ENCODE results near the gene TEDC2. TPM values are rescaled to one million over a fixed set of nuclear protein-coding genes. Genes with fewer than 3 reads are reported as not detected.
A peak's percentile ranks its signal among the peaks of the same experiment; 100 is the strongest.

TEDC2 gene
- total RNA-seq, 1 donor from 2014 or later = 1.5 TPM

GRCh38 chr16:2466667-2467527, 7.0 kb downstream of the TEDC2 start:
- DNase-seq (ENCODE audit: low spot score) = peak; percentile 42

- DNase-seq (ENCODE audit: low spot score) = no peak
Observed at GRCh38 chr16:2467528-2468232, 7.8 kb downstream of the TEDC2 start.

DNA sequence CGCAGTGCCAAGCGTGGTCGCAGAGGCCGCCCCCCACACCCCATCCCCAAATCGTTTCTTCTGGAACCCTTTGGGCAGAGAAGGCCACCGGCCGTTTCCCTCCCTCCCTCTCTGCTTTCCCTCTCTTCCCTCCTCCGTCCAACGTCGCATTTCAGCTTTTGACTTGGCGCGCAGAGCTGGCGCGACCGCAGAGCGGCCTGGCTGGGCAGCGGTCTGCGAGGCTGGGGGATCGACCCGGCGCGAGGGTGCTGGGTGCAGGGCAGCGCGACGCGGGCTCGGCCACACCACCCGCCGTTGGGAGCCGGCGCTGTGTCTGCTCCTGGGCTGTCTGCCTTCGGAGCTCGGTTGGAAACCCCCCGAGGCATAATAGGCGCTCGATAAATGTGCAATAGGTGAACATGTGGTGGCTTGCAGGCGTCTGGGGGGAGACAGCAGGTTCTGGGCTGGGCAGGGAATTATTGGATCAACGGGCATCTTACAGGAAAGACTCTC, 8.4 kb downstream of the TEDC2 start:
- DNase-seq (ENCODE audit: low spot score) = no peak

DNA sequence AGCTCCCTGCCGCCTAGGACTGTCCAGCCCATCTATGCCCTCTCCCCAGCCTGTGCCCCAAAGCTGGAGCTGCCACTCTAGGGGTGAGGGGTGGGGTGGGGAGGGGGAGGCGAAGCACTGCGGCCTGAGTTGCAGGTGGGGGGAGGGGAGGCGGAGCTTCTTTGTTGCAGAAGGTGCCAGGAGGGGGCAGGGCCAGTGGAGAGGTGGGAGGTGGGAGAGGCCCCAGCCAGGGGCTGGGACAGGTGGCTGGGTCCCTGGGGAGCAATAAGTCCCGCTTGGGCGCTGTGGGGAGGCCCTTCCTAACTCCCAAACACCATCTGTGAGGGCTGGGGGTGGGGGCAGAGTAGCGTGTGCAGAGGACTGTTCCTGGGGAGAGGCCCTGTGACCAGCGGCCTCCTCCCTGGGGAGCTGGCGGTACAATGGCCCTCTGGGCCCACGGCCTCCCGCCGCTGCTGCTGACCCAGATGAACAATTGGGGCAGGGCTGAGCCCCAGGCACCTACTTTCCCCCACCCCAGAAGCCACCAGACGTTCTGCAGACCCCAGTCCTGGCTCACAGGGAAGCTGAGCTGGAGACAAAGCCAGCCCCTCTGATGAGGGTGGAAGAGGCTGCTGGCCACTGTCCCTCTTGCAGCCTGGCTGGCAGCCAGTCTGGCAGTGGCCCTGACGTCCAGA, 9.0 kb downstream of the TEDC2 start:
- DNase-seq (ENCODE audit: low spot score) = no peak

GRCh38 chr16:2469399-2470233, 9.7 kb downstream of the TEDC2 start:
- DNase-seq (ENCODE audit: low spot score) = no peak

GRCh38 chr16:2470234-2470601, 10.3 kb downstream of the TEDC2 start:
- no peak for DNase-seq (ENCODE audit: low spot score)

DNA sequence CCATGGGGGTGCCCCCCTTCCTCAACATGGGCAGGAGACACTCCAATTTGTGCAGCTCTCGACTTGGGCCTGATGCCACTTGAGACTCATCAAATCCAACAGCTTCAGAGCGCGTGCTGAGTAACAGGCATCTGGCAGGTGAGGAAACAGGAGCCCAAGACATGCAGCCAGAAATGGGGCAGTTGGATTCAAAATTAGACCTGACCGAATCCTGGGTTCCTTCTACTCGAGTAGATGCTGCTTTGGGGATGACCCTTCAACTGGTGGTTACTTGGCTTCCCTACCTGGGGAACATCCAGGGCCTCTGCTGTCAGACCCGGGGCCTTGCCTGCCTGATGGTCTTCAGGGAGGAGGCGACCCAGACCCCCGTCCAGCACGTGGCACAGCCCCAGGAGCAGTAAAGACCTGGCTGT, 10.7 kb downstream of the TEDC2 start:
- DNase-seq (ENCODE audit: low spot score) = no peak

DNA sequence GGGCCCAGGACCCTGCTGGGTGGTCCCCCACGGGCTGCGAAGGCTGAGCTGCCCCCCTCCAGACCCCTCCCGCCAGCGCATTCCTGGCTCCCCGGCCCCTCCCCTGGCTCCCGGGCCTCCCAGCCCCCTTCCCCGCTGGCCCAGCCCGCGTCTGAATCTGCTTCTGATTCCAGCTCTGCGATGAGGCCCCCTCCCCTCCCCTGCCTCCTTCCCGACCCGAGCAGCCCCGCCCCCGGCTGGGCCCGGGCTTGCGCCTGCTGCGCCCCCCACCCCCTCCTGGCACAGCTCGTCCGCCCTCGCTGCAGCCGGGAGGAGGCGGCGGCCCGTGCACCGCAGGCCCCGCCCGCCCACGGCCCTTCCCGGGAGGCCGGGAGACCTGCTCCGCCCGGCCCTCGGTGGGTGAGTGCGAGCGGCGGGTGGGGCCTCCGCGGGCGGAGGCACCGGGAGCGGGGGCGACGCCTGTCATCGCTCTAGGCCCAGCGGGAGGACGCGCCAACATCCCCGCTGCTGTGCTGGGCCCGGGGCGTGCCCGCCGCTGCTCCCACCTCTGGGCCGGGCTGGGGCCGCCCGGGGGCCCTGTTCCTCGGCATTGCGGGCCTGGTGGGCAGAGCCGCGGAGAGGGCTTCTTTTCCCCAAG, 11.2 kb downstream of the TEDC2 start, which contains the start of gene NTN3:
Gene NTN3, plus strand, starts transcription at position 282 of the 637 bp plus-strand sequence. CDS start 405 bp downstream, outside the sequence.
- DNase-seq (ENCODE audit: low spot score) = no peak

GRCh38 chr16:2471653-2472487, 12.0 kb downstream of the TEDC2 start:
- no peak for DNase-seq (ENCODE audit: low spot score)

DNA sequence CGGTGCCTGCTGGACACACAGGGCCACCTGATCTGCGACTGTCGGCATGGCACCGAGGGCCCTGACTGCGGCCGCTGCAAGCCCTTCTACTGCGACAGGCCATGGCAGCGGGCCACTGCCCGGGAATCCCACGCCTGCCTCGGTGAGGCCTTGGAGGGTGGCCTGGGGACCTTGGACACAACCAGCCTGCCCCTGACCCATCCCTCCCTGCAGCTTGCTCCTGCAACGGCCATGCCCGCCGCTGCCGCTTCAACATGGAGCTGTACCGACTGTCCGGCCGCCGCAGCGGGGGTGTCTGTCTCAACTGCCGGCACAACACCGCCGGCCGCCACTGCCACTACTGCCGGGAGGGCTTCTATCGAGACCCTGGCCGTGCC, 12.6 kb downstream of the TEDC2 start:
- no peak for DNase-seq (ENCODE audit: low spot score)

DNA sequence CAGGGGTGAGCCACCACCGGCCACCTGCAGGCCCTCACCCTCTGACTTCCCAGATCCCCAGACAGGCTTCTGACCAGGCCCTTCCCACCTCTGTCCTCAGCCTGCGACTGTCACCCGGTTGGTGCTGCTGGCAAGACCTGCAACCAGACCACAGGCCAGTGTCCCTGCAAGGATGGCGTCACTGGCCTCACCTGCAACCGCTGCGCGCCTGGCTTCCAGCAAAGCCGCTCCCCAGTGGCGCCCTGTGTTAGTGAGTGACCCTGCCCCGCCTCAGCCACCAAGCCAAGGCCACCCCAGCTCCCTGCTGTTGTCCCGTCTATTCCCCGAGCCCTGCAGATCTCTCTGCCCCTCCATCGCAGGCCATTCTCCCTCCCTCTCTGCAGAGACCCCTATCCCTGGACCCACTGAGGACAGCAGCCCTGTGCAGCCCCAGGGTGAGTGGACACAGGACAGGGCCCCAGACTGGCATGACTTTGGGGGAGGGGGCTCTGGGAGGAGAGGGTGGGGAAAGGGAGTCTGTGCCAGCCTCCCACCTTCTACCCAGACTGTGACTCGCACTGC, 13.1 kb downstream of the TEDC2 start:
- DNase-seq (ENCODE audit: low spot score) = no peak

DNA sequence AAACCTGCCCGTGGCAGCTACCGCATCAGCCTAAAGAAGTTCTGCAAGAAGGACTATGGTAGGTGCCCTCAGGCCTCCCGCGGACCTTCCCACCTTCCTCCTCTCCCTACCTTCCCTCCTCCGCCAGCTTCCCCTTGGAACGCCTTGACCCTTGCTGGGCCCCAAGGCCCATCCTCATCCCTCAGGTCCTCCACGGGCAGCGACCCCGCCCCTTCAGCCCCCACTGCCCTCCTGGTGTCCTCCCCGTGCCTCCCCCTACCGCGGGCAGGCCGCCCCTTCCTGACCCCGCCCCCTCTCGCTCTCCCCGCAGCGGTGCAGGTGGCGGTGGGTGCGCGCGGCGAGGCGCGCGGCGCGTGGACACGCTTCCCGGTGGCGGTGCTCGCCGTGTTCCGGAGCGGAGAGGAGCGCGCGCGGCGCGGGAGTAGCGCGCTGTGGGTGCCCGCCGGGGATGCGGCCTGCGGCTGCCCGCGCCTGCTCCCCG, 13.6 kb downstream of the TEDC2 start:
- DNase-seq (ENCODE audit: low spot score) = no peak

DNA sequence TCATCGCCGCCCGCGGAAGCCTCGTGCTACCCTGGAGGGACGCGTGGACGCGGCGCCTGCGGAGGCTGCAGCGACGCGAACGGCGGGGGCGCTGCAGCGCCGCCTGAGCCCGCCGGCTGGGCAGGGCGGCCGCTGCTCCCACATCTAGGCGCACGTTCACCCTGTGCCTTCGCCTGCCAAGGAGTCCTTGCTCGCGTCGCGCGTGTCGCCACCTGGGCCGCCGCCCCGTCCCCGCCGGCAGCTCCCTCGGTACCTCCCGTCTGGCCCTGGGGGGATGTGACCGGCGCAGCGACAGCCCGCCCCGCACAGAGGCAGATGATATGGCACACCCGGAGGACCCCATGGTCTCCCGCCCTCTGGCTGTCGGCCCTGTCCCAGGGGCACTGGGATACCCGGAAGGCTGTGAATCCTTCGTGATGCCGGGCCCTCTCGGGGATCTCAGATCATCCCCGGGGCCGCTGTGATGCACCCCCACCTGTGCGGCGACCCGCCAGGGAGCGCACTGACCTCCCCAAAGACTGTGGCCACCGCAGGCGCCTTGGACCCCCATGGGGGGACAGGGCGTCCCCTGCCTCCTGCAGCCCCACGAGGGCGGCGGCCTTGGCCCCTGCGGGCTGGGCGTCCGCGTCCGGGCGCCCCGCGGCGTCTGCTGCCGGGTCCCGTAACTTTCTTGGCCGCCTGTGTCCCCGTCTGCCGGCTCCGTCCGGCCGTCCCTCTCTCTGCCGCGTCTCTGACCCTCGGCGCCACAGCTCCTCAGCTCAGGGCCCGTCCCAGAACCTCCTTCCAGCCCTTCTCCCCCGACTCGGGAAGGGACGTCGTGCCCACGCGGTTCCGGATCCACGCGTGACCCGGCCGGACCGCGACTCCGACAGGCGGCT, 14.3 kb downstream of the TEDC2 start:
- DNase-seq (ENCODE audit: low spot score) = peak; percentile 46

DNA sequence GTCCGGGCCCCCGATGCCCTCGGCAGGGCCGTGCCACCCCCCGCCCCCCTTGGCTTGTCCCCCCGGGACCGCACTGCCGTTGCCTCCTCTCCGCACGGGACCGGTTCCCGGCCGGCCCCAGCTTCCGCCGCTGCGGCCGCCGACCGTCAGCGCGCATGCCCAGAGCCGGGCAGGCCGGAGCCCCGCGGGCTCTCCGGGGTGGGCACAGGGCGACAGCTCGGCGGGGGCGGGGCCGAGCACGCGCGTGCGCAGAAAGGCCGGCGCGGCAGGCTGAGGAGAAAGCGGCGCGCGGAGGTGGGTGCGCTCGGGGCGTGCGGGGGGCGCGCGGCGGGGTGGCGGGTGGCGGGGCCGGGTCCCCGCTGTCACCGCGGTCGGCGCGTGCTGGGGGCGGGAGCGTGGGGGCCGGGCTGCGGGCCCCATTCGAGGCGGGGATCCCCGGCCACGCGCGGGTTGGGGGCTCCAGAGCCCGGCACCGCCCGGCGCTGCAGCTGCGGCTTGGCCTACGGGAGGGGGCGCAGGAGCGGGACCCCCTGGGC, 15.0 kb downstream of the TEDC2 start, which contains the start of gene TBC1D24:
Gene TBC1D24, plus strand, starts transcription at position 251 of the 536 bp plus-strand sequence. CDS start 21,022 bp downstream, outside the sequence.
- peak; percentile 88 for DNase-seq (ENCODE audit: low spot score)

DNA sequence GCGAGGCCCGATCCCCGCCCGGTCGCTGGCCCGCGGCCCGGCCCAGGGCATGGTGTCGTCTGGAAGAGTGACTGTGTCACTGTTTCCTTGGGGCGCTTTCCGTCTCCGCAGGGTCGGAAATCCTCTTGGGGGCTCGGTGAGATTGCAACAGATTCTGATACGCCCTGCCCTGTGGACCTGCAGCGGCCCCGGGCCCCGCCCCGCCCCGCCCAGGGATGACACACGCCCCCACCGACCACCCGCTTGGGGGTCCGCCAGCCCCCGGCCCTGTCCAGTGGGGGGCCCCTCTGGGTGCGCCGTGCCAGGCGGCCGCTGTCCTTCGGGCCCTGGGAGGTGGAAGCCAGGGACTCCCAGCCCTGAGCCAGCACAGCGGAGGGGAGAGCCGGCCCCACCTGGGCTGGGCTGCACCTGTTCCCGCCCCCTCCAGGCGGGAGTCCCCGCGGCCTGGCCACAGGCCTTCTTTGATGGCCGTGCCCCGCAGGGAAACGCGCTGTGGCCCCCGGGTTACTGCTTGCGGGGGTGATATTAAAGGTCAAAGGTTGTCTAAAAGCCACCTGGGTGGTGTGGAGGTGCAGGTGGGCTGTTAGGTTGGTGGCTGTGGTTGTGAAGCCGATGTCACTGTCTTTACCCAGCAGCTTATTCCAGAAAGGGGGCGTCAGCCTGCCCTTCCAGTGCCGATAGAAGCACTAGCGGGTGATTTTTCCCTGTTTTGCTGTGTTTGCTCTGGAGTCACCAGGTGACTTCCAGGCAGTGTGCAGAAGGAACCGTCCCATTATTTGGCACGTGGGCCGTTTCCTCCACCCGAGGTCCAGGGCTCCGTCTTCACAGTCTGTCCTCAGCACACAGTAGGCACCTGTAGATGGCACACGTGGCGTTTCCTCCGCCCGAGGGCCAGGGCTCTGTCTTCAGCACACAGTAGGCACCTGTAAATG, 15.8 kb downstream of the TEDC2 start:
- peak; percentile 53 for DNase-seq (ENCODE audit: low spot score)

- no peak for DNase-seq (ENCODE audit: low spot score)
Observed at GRCh38 chr16:2476345-2476720, 16.4 kb downstream of the TEDC2 start.

DNA sequence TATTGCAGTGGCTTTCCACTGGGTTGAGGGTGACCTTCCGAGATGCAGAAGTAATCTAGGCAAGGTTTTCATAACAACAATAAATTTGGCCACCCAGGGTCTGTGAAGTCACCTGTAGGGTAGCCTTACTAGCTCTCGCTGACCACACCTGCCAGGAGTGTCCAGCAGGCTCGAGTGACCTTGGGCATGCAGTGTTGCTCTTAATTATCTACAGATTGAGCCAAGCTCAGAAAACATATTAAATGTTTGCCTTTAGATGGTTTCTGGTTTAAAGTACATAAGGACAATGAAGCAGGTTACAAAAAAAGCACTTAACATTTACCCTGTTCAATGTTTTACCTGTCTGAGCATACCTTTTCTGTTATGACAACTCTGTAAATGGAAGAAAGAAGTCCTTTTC, 16.8 kb downstream of the TEDC2 start:
- no peak for DNase-seq (ENCODE audit: low spot score)
